ENCODE data around the gene MTMR6. TPM values are rescaled to one million over a fixed set of nuclear protein-coding genes. Genes with fewer than 3 reads are reported as not detected.
A peak's percentile ranks its signal among the peaks of the same experiment; 100 is the strongest.

Gene MTMR6
- total RNA-seq, 8 experiments from 2014 or later: 13.3 to 26.9 (median 18.9) TPM

GRCh38 chr13:25227690-25228089 is 59.6 kb downstream of the MTMR6 start:
- no peak overlapping the region for H3K4me3 ChIP-seq
- no peak overlapping the region for H3K27ac ChIP-seq
- in situ Hi-C loops (cut with MboI; ENCODE audit: low pct_unique_long_range_greater_than_20kb in 2 of 9, low sequenced_read_pairs in 9 of 9, unreplicated experiment in 9 of 9): no loop called here
- H3K4me1 ChIP-seq (replicated peaks in 1 of 2): no peaks in the 10 kb centered on the region
- ATAC-seq (replicated peaks in 6 of 8): no peak
- WGBS, 10 experiments: 45 to 98% (median 88%) methylated on average over 1 to 15 of the region's 15 CpGs; no CpG with 5 or more reads in 1 of the 10 experiments

- in situ Hi-C loops (cut with MboI; ENCODE audit: low pct_unique_long_range_greater_than_20kb in 2 of 9, low sequenced_read_pairs in 9 of 9, unreplicated experiment in 9 of 9): no loop called here
- H3K27ac ChIP-seq: no peak overlapping the region
- no peak for ATAC-seq (replicated peaks in 6 of 8)
- H3K4me3 ChIP-seq: no peak overlapping the region
- H3K4me1 ChIP-seq (replicated peaks in 1 of 2): no peaks in the 10 kb centered on the region
- 50 to 100% (median 82%) methylated on average over 1 to 4 of the region's 4 CpGs; no CpG with 5 or more reads in 2 of the 10 experiments for WGBS, 10 experiments
Observed at GRCh38 chr13:25225970-25226369, 61.3 kb downstream of the MTMR6 start.

- in situ Hi-C loops (cut with MboI; ENCODE audit: low pct_unique_long_range_greater_than_20kb in 2 of 9, low sequenced_read_pairs in 9 of 9, unreplicated experiment in 9 of 9): no loop called here
- Histone ChIP-seq H3K4me1 (replicated peaks in 1 of 2) (no peaks in the 10 kb centered on the region), H3K27ac (no peak overlapping the region), H3K4me3 (no peak overlapping the region)
- no peak for ATAC-seq (replicated peaks in 6 of 8)
- WGBS, 10 experiments: 40 to 100% (median 93%) methylated on average over 2 to 9 of the region's 9 CpGs; no CpG with 5 or more reads in 3 of the 10 experiments
Observed at GRCh38 chr13:25224151-25224550, 63.1 kb downstream of the MTMR6 start.

- no peaks in the 10 kb centered on the region for H3K4me1 ChIP-seq (replicated peaks in 1 of 2)
- no peak overlapping the region for H3K4me3 ChIP-seq
- WGBS, 10 experiments: 0 to 100% (median 76%) methylated on average over 2 to 8 of the region's 9 CpGs
- H3K27ac ChIP-seq: no peak overlapping the region
- no peak for ATAC-seq (replicated peaks in 6 of 8)
- in situ Hi-C loops (cut with MboI; ENCODE audit: low pct_unique_long_range_greater_than_20kb in 2 of 9, low sequenced_read_pairs in 9 of 9, unreplicated experiment in 9 of 9): no loop called here
Observed at GRCh38 chr13:25222740-25223139, 64.5 kb downstream of the MTMR6 start.

- no peaks in the 10 kb centered on the region for H3K4me1 ChIP-seq (replicated peaks in 1 of 2)
- in situ Hi-C loops (cut with MboI; ENCODE audit: low pct_unique_long_range_greater_than_20kb in 2 of 9, low sequenced_read_pairs in 9 of 9, unreplicated experiment in 9 of 9): no loop called here
- no peak overlapping the region for H3K4me3 ChIP-seq
- 39 to 100% (median 88%) methylated on average over 1 to 4 of the region's 5 CpGs; no CpG with 5 or more reads in 3 of the 10 experiments for WGBS, 10 experiments
- H3K27ac ChIP-seq: no peak overlapping the region
- no peak for ATAC-seq (replicated peaks in 6 of 8)
Observed at GRCh38 chr13:25218019-25218418, 69.3 kb downstream of the MTMR6 start.

- ATAC-seq (replicated peaks in 6 of 8): peak; percentile 25 to 88 (median 69)
Observed at GRCh38 chr13:25217023-25217885, 70.0 kb downstream of the MTMR6 start.

GRCh38 chr13:25215253-25215575 is 72.1 kb downstream of the MTMR6 start:
- in situ Hi-C loops (cut with MboI; ENCODE audit: low pct_unique_long_range_greater_than_20kb in 2 of 9, low sequenced_read_pairs in 9 of 9, unreplicated experiment in 9 of 9): no loop called here
- Histone ChIP-seq H3K4me1 (replicated peaks in 1 of 2) (peaks cover 10% of the 10 kb centered on the region in 2 donors), H3K4me3 (no peak overlapping the region), H3K27ac (no peak overlapping the region)
- ATAC-seq (replicated peaks in 6 of 8): no peak
- WGBS, 10 experiments: 17 to 100% (median 62%) methylated on average over 1 to 3 of the region's 3 CpGs; no CpG with 5 or more reads in 1 of the 10 experiments

More at GRCh38 chr13:25217023-25217885, 70.0 kb downstream of the MTMR6 start:
- in situ Hi-C loops (cut with MboI; ENCODE audit: low pct_unique_long_range_greater_than_20kb in 2 of 9, low sequenced_read_pairs in 9 of 9, unreplicated experiment in 9 of 9): no loop called here
- H3K27ac ChIP-seq: no peak overlapping the region
- H3K4me3 ChIP-seq: no peak overlapping the region
- no peaks in the 10 kb centered on the region for H3K4me1 ChIP-seq (replicated peaks in 1 of 2)
- 29 to 100% (median 45%) methylated on average over 1 to 8 of the region's 12 CpGs for WGBS, 10 experiments

GRCh38 chr13:25214491-25215252 is 72.6 kb downstream of the MTMR6 start:
- peak in 5 of 8 experiments; percentile 18 to 38 (median 20) for ATAC-seq (replicated peaks in 6 of 8)
- in situ Hi-C loops (cut with MboI; ENCODE audit: low pct_unique_long_range_greater_than_20kb in 2 of 9, low sequenced_read_pairs in 9 of 9, unreplicated experiment in 9 of 9): no loop called here
- H3K4me3 ChIP-seq: no peak overlapping the region
- H3K4me1 ChIP-seq (replicated peaks in 1 of 2): peaks cover 10% of the 10 kb centered on the region in 2 donors
- H3K27ac ChIP-seq: no peak overlapping the region
- 1 to 71% (median 45%) methylated on average over 1 to 6 of the region's 6 CpGs for WGBS, 10 experiments

GRCh38 chr13:25213715-25214114 is 73.6 kb downstream of the MTMR6 start:
- 0 to 100% (median 82%) methylated on average over 1 of the region's 2 CpGs; no CpG with 5 or more reads in 6 of the 10 experiments for WGBS, 10 experiments
- peaks cover 10% of the 10 kb centered on the region in 2 donors for H3K4me1 ChIP-seq (replicated peaks in 1 of 2)
- H3K4me3 ChIP-seq: no peak overlapping the region
- in situ Hi-C loops (cut with MboI; ENCODE audit: low pct_unique_long_range_greater_than_20kb in 2 of 9, low sequenced_read_pairs in 9 of 9, unreplicated experiment in 9 of 9): no loop called here
- ATAC-seq (replicated peaks in 6 of 8): peak in 1 of 8 experiments; percentile 60
- H3K27ac ChIP-seq: no peak overlapping the region

GRCh38 chr13:25210842-25211569 is 76.3 kb downstream of the MTMR6 start:
- peak; percentile 71 to 95 (median 93) for ATAC-seq (replicated peaks in 6 of 8)
- in situ Hi-C loops (cut with MboI; ENCODE audit: low pct_unique_long_range_greater_than_20kb in 2 of 9, low sequenced_read_pairs in 9 of 9, unreplicated experiment in 9 of 9): no loop called here
- no peak overlapping the region for H3K27ac ChIP-seq
- 23 to 68% (median 52%) methylated on average over 1 to 10 of the region's 13 CpGs for WGBS, 10 experiments
- H3K4me1 ChIP-seq (replicated peaks in 1 of 2): peaks cover 10% of the 10 kb centered on the region in 2 donors
- no peak overlapping the region for H3K4me3 ChIP-seq

GRCh38 chr13:25207291-25207810 is 79.9 kb downstream of the MTMR6 start:
- Histone ChIP-seq H3K27ac (no peak overlapping the region), H3K4me1 (replicated peaks in 1 of 2) (peaks cover 15 to 23% of the 10 kb centered on the region in 2 donors), H3K4me3 (no peak overlapping the region)
- in situ Hi-C loops (cut with MboI; ENCODE audit: low pct_unique_long_range_greater_than_20kb in 2 of 9, low sequenced_read_pairs in 9 of 9, unreplicated experiment in 9 of 9): no loop called here
- peak in 3 of 8 experiments; percentile 20 to 73 (median 22) for ATAC-seq (replicated peaks in 6 of 8)
- WGBS, 10 experiments: 10 to 100% (median 72%) methylated on average over 1 to 7 of the region's 8 CpGs; no CpG with 5 or more reads in 1 of the 10 experiments

GRCh38 chr13:25204863-25205262 is 82.4 kb downstream of the MTMR6 start:
- no peak overlapping the region for H3K27ac ChIP-seq
- WGBS, 10 experiments: 13 to 100% (median 83%) methylated on average over 1 to 4 of the region's 4 CpGs
- in situ Hi-C loops (cut with MboI; ENCODE audit: low pct_unique_long_range_greater_than_20kb in 2 of 9, low sequenced_read_pairs in 9 of 9, unreplicated experiment in 9 of 9): no loop called here
- peaks cover 4 to 12% of the 10 kb centered on the region in 2 donors for H3K4me1 ChIP-seq (replicated peaks in 1 of 2)
- no peak for ATAC-seq (replicated peaks in 6 of 8)
- H3K4me3 ChIP-seq: no peak overlapping the region
